HEK293 (cell line): ENCODE data around the gene PZP.

Experiments used
- CTCF ChIP-seq: fragments of 450-650 bp; formaldehyde crosslinking; IDR thresholded peaks from 2 replicates; pipeline ENCODE4 v1.5.1; 2016; ENCODE audit warnings: missing biosample characterization, missing genetic modification characterization
- GFI1B ChIP-seq: fragments of 450-650 bp; formaldehyde crosslinking; IDR thresholded peaks from 2 replicates; pipeline ENCODE4 v1.5.1; 2016; ENCODE audit warnings: missing biosample characterization, missing genetic modification characterization
- PBX3 ChIP-seq: sonication (generic); formaldehyde crosslinking; IDR thresholded peaks from 2 replicates; pipeline ENCODE4 v1.8.1; 2022; ENCODE audit warnings: mild to moderate bottlenecking, moderate library complexity, missing genetic modification reagents
- ZNF133 ChIP-seq: fragments of 450-650 bp; formaldehyde crosslinking; IDR thresholded peaks from 2 replicates; pipeline ENCODE4 v1.5.1; 2016; ENCODE audit warnings: missing biosample characterization, missing genetic modification characterization
- ZNF148 ChIP-seq: fragments of 450-650 bp; formaldehyde crosslinking; IDR thresholded peaks from 2 replicates; pipeline ENCODE4 v1.5.0; 2017; ENCODE audit warnings: missing biosample characterization, missing genetic modification characterization, borderline replicate concordance
- ZNF394 ChIP-seq: fragments of 450-650 bp; formaldehyde crosslinking; IDR thresholded peaks from 2 replicates; pipeline ENCODE4 v1.5.1; 2016; ENCODE audit warnings: missing biosample characterization, missing genetic modification characterization, mild to moderate bottlenecking, moderate library complexity, borderline replicate concordance
- ZNF501 ChIP-seq: fragments of 450-650 bp; formaldehyde crosslinking; IDR thresholded peaks from 2 replicates; pipeline ENCODE4 v1.5.1; 2016; ENCODE audit warnings: missing biosample characterization, missing genetic modification characterization
- ZNF544 ChIP-seq: fragments of 450-650 bp; formaldehyde crosslinking; IDR thresholded peaks from 2 replicates; pipeline ENCODE4 v1.5.0; 2017; ENCODE audit warnings: missing biosample characterization, missing genetic modification characterization
- ZNF624 ChIP-seq: fragments of 450-650 bp; formaldehyde crosslinking; IDR thresholded peaks from 2 replicates; pipeline ENCODE4 v1.5.1; 2017; ENCODE audit warnings: missing biosample characterization, missing genetic modification characterization
- ZNF629 ChIP-seq: fragments of 450-650 bp; formaldehyde crosslinking; IDR thresholded peaks from 2 replicates; pipeline ENCODE4 v1.5.1; 2017; ENCODE audit warnings: missing biosample characterization, missing genetic modification characterization

PZP gene

GRCh38 chr12:9099552-9100190, 108.5 kb downstream of the PZP start (continued):
- TF ChIP-seq ZNF148 (tag by site-specific recombination) = no peak
- no peak for TF ChIP-seq PBX3 (CRISPR knock-in tag)
- no peak for TF ChIP-seq ZNF501 (tag by site-specific recombination)
- TF ChIP-seq ZNF624 (tag by site-specific recombination) = no peak
- TF ChIP-seq CTCF (tag by site-specific recombination) = no peak
- no peak for TF ChIP-seq ZNF629 (tag by site-specific recombination)
- no peak for TF ChIP-seq ZNF394 (tag by site-specific recombination)
- no peak for TF ChIP-seq ZNF133 (tag by site-specific recombination)
- TF ChIP-seq GFI1B = no peak
- no peak for TF ChIP-seq ZNF544
- TF ChIP-seq, all 188 proteins: peak for 0
